Skeletal muscle cell (primary cell): Measurements from ENCODE around the gene C1D.
A peak's percentile ranks its signal among the peaks of the same experiment; 100 is the strongest.
"Not testable (repeated sequence)": the region's sequence is repeated elsewhere in the genome, so short reads cannot be mapped to it uniquely, and the experiment has no call there.

Experiments used
- DNase-seq: peaks from one replicate; pipeline ENCODE4 v3.0.0-alpha.2; 2010; ENCODE audit warnings: low read depth
- H3K4me3 ChIP-seq: 2 replicates; pipeline ENCODE4 v1.5.1; 2011; ENCODE audit warnings: low read depth, mild to moderate bottlenecking, control low read depth, low read length, moderate library complexity

Gene C1D, protein sequence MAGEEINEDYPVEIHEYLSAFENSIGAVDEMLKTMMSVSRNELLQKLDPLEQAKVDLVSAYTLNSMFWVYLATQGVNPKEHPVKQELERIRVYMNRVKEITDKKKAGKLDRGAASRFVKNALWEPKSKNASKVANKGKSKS

GRCh38 chr2:68062680-68063387, at the start of gene C1D:
TSS of gene C1D (minus strand) at chr2:68063004. CDS start at chr2:68047310, 15,694 bp downstream.
- H3K4me3 ChIP-seq = peak within 1 kb of the TSS; percentile 69
- peak; percentile 60 for DNase-seq

DNA sequence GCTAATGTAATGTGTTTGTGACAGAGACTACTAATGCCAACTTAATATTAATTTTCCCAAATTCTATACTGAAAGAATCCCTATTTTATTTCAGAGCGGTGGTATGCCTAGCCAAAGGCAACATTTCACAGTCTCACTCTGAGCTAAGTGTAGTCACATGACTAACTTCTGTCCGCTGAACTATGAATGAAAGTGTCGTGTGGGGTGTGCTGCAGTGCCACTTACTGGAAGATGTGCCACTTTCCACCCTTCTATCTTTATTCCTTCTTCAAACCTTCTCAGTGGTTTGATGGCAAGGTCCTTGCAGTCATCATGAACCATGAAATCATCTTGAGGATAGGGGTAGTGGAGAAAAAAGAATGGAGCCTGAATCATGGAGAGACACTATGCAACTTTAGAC, 47.3 kb upstream of the C1D start:
- DNase-seq = no peak
- no peak overlapping the region for H3K4me3 ChIP-seq

- no peak overlapping the region for H3K4me3 ChIP-seq
- no peak for DNase-seq
Observed at GRCh38 chr2:68108120-68108519, 45.3 kb upstream of the C1D start.

- H3K4me3 ChIP-seq = no peak overlapping the region
- no peak for DNase-seq
Observed at GRCh38 chr2:68107475-68107874, 44.7 kb upstream of the C1D start.

GRCh38 chr2:68104111-68104835, 41.5 kb upstream of the C1D start:
- H3K4me3 ChIP-seq = no peak overlapping the region
- no peak for DNase-seq

GRCh38 chr2:68103709-68104055, 40.9 kb upstream of the C1D start:
- H3K4me3 ChIP-seq = no peak overlapping the region
- peak; percentile 15 for DNase-seq

GRCh38 chr2:68103030-68103708, 40.4 kb upstream of the C1D start:
- peak; percentile 45 for DNase-seq
- H3K4me3 ChIP-seq = no peak overlapping the region

DNA sequence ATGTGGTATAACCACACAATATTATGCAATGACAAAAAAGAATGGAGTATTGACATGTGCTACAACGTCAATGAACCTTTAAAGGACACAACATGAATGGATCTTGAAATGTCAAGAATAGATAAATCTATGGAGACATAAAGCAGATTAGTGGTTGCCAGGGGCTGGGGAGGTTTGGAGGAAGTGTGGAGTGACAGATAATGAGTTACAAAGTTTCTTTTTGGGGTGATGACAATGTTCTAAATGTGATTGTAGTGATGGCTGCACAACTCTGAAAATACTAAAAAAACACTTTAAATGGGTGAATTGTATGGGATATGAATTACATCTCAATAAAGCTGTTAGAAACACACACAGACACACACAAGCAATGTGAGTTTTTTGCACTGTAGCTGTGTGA, 37.4 kb upstream of the C1D start:
- no peak for DNase-seq
- no peak overlapping the region for H3K4me3 ChIP-seq

GRCh38 chr2:68099260-68099659, 36.5 kb upstream of the C1D start:
- no peak for DNase-seq
- H3K4me3 ChIP-seq = no peak overlapping the region

GRCh38 chr2:68098291-68098797, 35.5 kb upstream of the C1D start:
- DNase-seq = no peak
- H3K4me3 ChIP-seq = no peak overlapping the region

GRCh38 chr2:68094111-68094510, 31.3 kb upstream of the C1D start:
- H3K4me3 ChIP-seq = no peak overlapping the region
- DNase-seq = no peak

- H3K4me3 ChIP-seq = no peak overlapping the region
- no peak for DNase-seq
Observed at GRCh38 chr2:68093634-68094033, 30.8 kb upstream of the C1D start.

- DNase-seq = no peak
- no peak overlapping the region for H3K4me3 ChIP-seq
Observed at GRCh38 chr2:68091439-68092034, 28.7 kb upstream of the C1D start.

DNA sequence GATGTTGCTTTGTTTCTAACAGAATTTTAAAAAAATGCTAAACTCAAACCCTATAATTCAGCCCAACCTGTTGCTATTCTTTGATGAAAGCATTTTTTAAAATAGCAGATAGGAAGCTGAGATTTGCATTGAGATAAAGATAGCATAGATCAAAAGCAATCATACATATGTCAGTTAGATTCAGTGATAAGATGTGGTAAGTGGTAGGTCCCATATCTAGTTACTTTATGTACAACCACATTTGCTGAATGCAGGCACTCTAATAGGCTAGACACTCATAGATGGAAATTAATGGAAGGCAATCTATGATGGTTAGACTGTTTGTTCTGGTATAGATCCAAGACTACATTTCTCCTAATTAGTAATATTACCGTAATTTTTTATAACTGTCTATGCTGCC, 27.2 kb upstream of the C1D start:
- no peak overlapping the region for H3K4me3 ChIP-seq
- no peak for DNase-seq

- DNase-seq = no peak
- no peak overlapping the region for H3K4me3 ChIP-seq
Observed at GRCh38 chr2:68088940-68089339, 26.1 kb upstream of the C1D start.

- no peak for DNase-seq
- no peak overlapping the region for H3K4me3 ChIP-seq
Observed at GRCh38 chr2:68086166-68086565, 23.4 kb upstream of the C1D start.

GRCh38 chr2:68083346-68083745, 20.5 kb upstream of the C1D start:
- DNase-seq = no peak
- H3K4me3 ChIP-seq = no peak overlapping the region

DNA sequence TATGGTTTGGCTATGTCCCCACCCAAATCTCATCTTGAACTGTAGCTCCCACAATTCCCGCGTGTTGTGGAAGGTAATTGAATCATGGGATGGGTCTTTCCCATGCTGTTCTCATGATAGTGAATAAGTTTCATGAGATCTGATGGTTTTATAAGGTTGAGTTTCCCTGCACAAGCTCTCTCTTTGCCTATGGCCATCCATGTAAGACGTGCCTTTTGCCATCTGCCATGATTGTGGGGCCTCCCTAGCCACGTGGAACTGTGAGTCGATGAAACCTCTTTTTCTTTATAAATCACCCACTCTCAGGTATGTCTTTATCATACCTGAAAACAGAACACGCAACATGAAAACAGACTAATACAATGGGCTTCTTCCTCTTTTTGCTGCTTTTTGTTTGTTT, 11.2 kb upstream of the C1D start:
- no peak overlapping the region for H3K4me3 ChIP-seq
- DNase-seq = no peak

DNA sequence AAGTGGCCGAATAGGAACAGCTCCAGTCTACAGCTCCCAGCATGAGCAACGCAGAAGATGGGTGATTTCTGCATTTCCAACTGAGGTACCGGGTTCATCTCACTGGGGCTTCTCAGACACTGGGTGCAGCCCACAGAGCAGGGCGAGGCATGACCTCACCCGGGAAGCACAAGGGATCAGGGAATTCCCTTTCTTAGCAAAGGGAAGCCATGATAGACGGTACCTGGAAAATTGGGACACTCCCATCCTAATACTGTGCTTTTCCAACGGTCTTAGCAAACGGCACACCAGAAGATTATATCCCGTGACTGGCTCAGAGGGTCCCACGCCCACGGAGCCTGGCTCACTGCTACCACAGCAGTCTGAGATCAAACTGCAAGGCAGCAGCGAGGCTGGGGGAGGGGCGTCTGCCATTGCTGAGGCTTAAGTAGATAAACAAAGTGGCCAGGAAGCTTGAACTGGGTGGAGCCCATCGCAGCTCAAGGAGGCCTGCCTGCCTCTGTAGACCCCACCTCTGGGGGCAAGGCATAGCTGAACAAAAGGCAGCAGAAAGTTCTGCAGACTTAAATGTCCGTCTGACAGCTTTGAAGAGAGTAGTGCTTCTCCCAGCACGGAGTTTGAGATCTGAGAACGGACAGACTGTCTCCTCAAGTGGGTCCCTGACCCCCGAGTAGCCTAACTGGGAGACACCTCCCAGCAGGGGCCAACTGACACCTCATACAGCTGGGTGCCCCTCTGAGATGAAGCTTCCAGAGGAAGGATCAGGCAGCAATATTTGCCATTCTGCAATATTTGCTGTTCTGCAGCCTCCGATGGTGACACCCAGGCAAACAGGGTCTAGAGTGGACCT, 1.2 kb upstream of the C1D start:
- H3K4me3 ChIP-seq, DNase-seq: not testable (repeated sequence)
